DOHH2 (cell line): Measurements from ENCODE around the gene ZNF74.

Source experiments
- H3F3A ChIP-seq: fragments of 200-600 bp; sonication (generic), shearing (Covaris generic); 2 replicates; pipeline ENCODE4 v1.6.0; 2016; ENCODE audit warnings: antibody characterized with exemption, mild to moderate bottlenecking; ENCODE audit not compliant: control insufficient read depth, insufficient read depth
- H3K27ac ChIP-seq: fragments of 200-600 bp; sonication (generic); 2 replicates; pipeline ENCODE4 v1.5.1; 2014; ENCODE audit warnings: low read depth, mild to moderate bottlenecking, low read length, moderate library complexity
- H3K27me3 ChIP-seq: fragments of 200-600 bp; sonication (generic); 2 replicates; pipeline ENCODE4 v1.6.1; 2014; ENCODE audit warnings: mild to moderate bottlenecking, low read length, mixed read lengths; ENCODE audit not compliant: control insufficient read depth
- H3K36me3 ChIP-seq: fragments of 200-600 bp; sonication (generic); 2 replicates; pipeline ENCODE4 v1.6.1; 2014; ENCODE audit warnings: mild to moderate bottlenecking, low read length, moderate library complexity, mixed read lengths; ENCODE audit not compliant: control insufficient read depth
- H3K4me1 ChIP-seq: fragments of 200-600 bp; sonication (generic); 2 replicates; pipeline ENCODE4 v1.6.1; 2014; ENCODE audit warnings: mild to moderate bottlenecking, low read length, mixed read lengths; ENCODE audit not compliant: control insufficient read depth
- H3K4me2 ChIP-seq: fragments of 200-600 bp; sonication (generic); 2 replicates; pipeline ENCODE4 v1.6.0; 2014; ENCODE audit warnings: mild to moderate bottlenecking, low read length, moderate library complexity
- H3K4me3 ChIP-seq: fragments of 200-600 bp; sonication (generic); 2 replicates; pipeline ENCODE4 v1.5.1; 2014; ENCODE audit warnings: mild to moderate bottlenecking, low read length, mixed read lengths
- H3K79me2 ChIP-seq: fragments of 200-600 bp; sonication (generic); 2 replicates; pipeline ENCODE4 v1.6.1; 2014; ENCODE audit warnings: mild to moderate bottlenecking, low read length, mixed read lengths; ENCODE audit not compliant: control insufficient read depth
- H3K9me2 ChIP-seq: fragments of 200-600 bp; sonication (generic); replicated peaks from 2 replicates; pipeline ENCODE4 v1.6.1; 2014; ENCODE audit warnings: mild to moderate bottlenecking, low read length, mixed read lengths; ENCODE audit not compliant: control insufficient read depth
- H3K9me3 ChIP-seq: fragments of 200-600 bp; sonication (generic); 2 replicates; pipeline ENCODE4 v1.6.1; 2014; ENCODE audit warnings: antibody characterized with exemption, low read length, mixed read lengths; ENCODE audit not compliant: control insufficient read depth, insufficient read depth
- H4K20me1 ChIP-seq: fragments of 200-600 bp; sonication (generic); 2 replicates; pipeline ENCODE4 v1.6.0; 2014; ENCODE audit warnings: low read depth, mild to moderate bottlenecking, antibody characterized with exemption, low read length, moderate library complexity; ENCODE audit not compliant: control insufficient read depth, insufficient read depth
- CTCF ChIP-seq: fragments of 200-600 bp; sonication (generic); IDR thresholded peaks from one replicate; pipeline ENCODE4 v1.5.1; 2014; ENCODE audit warnings: antibody characterized with exemption, mild to moderate bottlenecking, low read depth, low read length; ENCODE audit not compliant: poor library complexity, severe bottlenecking
- EZH2phosphoT487 ChIP-seq: fragments of 200-600 bp; sonication (generic); IDR thresholded peaks from 2 replicates; pipeline ENCODE4 v1.6.1; 2017; ENCODE audit warnings: borderline replicate concordance, mild to moderate bottlenecking, antibody characterized with exemption, low read length, moderate library complexity, mixed read lengths

The ZNF74 gene

GRCh38 chr22:20418211-20418788 is 24.3 kb downstream of the ZNF74 start:
- peak overlapping the region; percentile 53 for H3K4me2 ChIP-seq
- H3K27ac ChIP-seq: no peak overlapping the region
- 0 out of 2 replicates have a peak overlapping the region, but pooled peaks have one; percentile 32 for H3K4me3 ChIP-seq
- H3F3A ChIP-seq: no peaks in the 10 kb centered on the region
- peaks cover 3% of the 10 kb centered on the region; the same call in 1 of the 2 replicates for H3K4me1 ChIP-seq
- H4K20me1 ChIP-seq: no peaks in the 10 kb centered on the region
- H3K36me3 ChIP-seq: no peaks in the 10 kb centered on the region
- peak; percentile 70 for TF ChIP-seq CTCF
- no peak for TF ChIP-seq EZH2phosphoT487
- no peaks in the 10 kb centered on the region for H3K9me3 ChIP-seq
- H3K9me2 ChIP-seq: no peaks in the 10 kb centered on the region
- H3K79me2 ChIP-seq: no peaks in the 10 kb centered on the region
- no peaks in the 10 kb centered on the region for H3K27me3 ChIP-seq

- no peak for TF ChIP-seq EZH2phosphoT487
- TF ChIP-seq CTCF: no peak
These were observed 25.7 kb downstream of the ZNF74 start for GRCh38 chr22:20419664-20419951.

GRCh38 chr22:20420157-20420842 is 26.3 kb downstream of the ZNF74 start:
- H3K4me1 ChIP-seq: peaks cover 3% of the 10 kb centered on the region; the same call in 1 of the 2 replicates
- H3K9me2 ChIP-seq: no peaks in the 10 kb centered on the region
- H3K27me3 ChIP-seq: no peaks in the 10 kb centered on the region
- H4K20me1 ChIP-seq: no peaks in the 10 kb centered on the region
- H3K4me3 ChIP-seq: no peak overlapping the region
- H3K36me3 ChIP-seq: no peaks in the 10 kb centered on the region
- no peaks in the 10 kb centered on the region for H3F3A ChIP-seq
- no peak overlapping the region for H3K27ac ChIP-seq
- TF ChIP-seq EZH2phosphoT487: no peak
- TF ChIP-seq CTCF: no peak
- no peaks in the 10 kb centered on the region for H3K79me2 ChIP-seq
- H3K9me3 ChIP-seq: no peaks in the 10 kb centered on the region
- H3K4me2 ChIP-seq: no peak overlapping the region

More at GRCh38 chr22:20419664-20419951, 25.7 kb downstream of the ZNF74 start:
- Histone ChIP-seq H3K27me3 (no peaks in the 10 kb centered on the region), H3K4me1 (peaks cover 3% of the 10 kb centered on the region; the same call in 1 of the 2 replicates), H3K79me2 (no peaks in the 10 kb centered on the region), H4K20me1 (no peaks in the 10 kb centered on the region), H3K4me3 (no peak overlapping the region), H3K4me2 (no peak overlapping the region), H3K36me3 (no peaks in the 10 kb centered on the region), H3K9me2 (no peaks in the 10 kb centered on the region), H3F3A (no peaks in the 10 kb centered on the region), H3K27ac (no peak overlapping the region), H3K9me3 (no peaks in the 10 kb centered on the region)
